Osteoblast (primary cell): ENCODE results near the gene TOM1L2. TPM values are rescaled to one million over a fixed set of nuclear protein-coding genes. Genes with fewer than 3 reads are reported as not detected.

Experiments
- DNase-seq: peaks from one replicate; pipeline ENCODE4 v3.0.0; 2011; ENCODE audit warnings: low spot score, mixed read lengths; ENCODE audit not compliant: insufficient read length; ENCODE audit errors: missing footprints
- H2AFZ ChIP-seq: 2 replicates; pipeline ENCODE4 v1.6.0; 2011; ENCODE audit warnings: mild to moderate bottlenecking, low read length
- H3K27ac ChIP-seq: 2 replicates; pipeline ENCODE4 v1.5.1; 2011; ENCODE audit warnings: mild to moderate bottlenecking, low read depth, low read length, moderate library complexity
- H3K27me3 ChIP-seq: 2 replicates; pipeline ENCODE4 v1.6.0; 2012; ENCODE audit warnings: mild to moderate bottlenecking, control low read depth, inconsistent platforms, low read length, moderate library complexity; ENCODE audit not compliant: insufficient read depth
- H3K36me3 ChIP-seq: 2 replicates; pipeline ENCODE4 v1.5.1; 2011; ENCODE audit warnings: mild to moderate bottlenecking, low read length, control low read depth, moderate library complexity; ENCODE audit not compliant: insufficient read depth
- H3K4me1 ChIP-seq: 2 replicates; pipeline ENCODE4 v1.5.1; 2011; ENCODE audit warnings: mild to moderate bottlenecking, low read length, control low read depth, moderate library complexity; ENCODE audit not compliant: insufficient read depth
- H3K4me2 ChIP-seq: 2 replicates; pipeline ENCODE4 v1.6.0; 2011; ENCODE audit warnings: mild to moderate bottlenecking, low read length; ENCODE audit not compliant: insufficient read depth
- H3K4me3 ChIP-seq: fragments of 200-600 bp; sonication (generic); 3 replicates; pipeline ENCODE4 v1.5.1; 2012; ENCODE audit warnings: mild to moderate bottlenecking, low read length, inconsistent platforms; ENCODE audit not compliant: insufficient read depth
- H3K79me2 ChIP-seq: 2 replicates; pipeline ENCODE4 v1.6.0; 2012; ENCODE audit warnings: mild to moderate bottlenecking, low read length, control low read depth, inconsistent platforms; ENCODE audit not compliant: insufficient read depth
- H3K9me3 ChIP-seq: 2 replicates; pipeline ENCODE4 v1.5.1; 2011; ENCODE audit warnings: low read depth, low read length, control low read depth
- H4K20me1 ChIP-seq: 2 replicates; pipeline ENCODE4 v1.6.0; 2012; ENCODE audit warnings: mild to moderate bottlenecking, low read length, control low read depth; ENCODE audit not compliant: insufficient read depth
- total RNA-seq: library from RNA; depleted of rRNA; stranded (reverse); fragments of >200 nt; gene quantifications from 2 replicates; pipeline ENCODE4 v1.2.3, GENCODE V29; 2012
- TF ChIP-seq, protein P1 (sequence below): IDR thresholded peaks from 2 replicates; pipeline ENCODE4 v1.5.1; 2011; ENCODE audit warnings: mild to moderate bottlenecking, low read depth, low read length, moderate library complexity; ENCODE audit errors: extremely low read depth

Gene TOM1L2
- total RNA-seq, 1 donor = 38.7 TPM

DNA sequence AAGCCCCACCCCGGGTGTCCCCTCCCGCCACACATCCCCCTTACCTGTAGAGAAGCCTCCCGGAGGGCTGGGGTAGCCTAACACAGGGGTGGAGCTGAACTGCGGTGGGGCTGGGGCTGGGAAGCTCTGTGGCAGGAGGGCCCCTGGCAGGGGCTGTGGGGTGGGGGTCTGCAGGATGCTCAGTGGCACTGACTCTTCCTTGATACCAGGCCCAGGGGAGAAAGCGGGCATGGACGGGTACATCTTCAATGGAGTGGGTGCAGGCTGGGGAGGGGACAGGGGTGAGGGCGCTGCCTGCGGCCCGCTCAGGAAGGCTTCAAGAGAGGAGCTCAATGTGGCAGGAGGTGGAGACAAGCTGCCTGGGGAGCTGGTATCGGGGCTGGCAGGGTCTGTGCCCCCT is 152.2 kb downstream of the TOM1L2 start:
- no peak for DNase-seq
- H3K4me3 ChIP-seq = no peak overlapping the region
- TF ChIP-seq, protein P1, sequence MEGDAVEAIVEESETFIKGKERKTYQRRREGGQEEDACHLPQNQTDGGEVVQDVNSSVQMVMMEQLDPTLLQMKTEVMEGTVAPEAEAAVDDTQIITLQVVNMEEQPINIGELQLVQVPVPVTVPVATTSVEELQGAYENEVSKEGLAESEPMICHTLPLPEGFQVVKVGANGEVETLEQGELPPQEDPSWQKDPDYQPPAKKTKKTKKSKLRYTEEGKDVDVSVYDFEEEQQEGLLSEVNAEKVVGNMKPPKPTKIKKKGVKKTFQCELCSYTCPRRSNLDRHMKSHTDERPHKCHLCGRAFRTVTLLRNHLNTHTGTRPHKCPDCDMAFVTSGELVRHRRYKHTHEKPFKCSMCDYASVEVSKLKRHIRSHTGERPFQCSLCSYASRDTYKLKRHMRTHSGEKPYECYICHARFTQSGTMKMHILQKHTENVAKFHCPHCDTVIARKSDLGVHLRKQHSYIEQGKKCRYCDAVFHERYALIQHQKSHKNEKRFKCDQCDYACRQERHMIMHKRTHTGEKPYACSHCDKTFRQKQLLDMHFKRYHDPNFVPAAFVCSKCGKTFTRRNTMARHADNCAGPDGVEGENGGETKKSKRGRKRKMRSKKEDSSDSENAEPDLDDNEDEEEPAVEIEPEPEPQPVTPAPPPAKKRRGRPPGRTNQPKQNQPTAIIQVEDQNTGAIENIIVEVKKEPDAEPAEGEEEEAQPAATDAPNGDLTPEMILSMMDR = no peak
- no peaks in the 10 kb centered on the region for H3K27me3 ChIP-seq
- no peak overlapping the region for H3K4me2 ChIP-seq
- peaks cover 38% of the 10 kb centered on the region for H3K4me1 ChIP-seq
- no peak overlapping the region for H2AFZ ChIP-seq
- peaks cover 25% of the 10 kb centered on the region for H3K36me3 ChIP-seq
- H3K9me3 ChIP-seq = no peaks in the 10 kb centered on the region
- peaks cover 59% of the 10 kb centered on the region for H4K20me1 ChIP-seq
- H3K27ac ChIP-seq = no peak overlapping the region
- peaks cover 38% of the 10 kb centered on the region for H3K79me2 ChIP-seq

DNA sequence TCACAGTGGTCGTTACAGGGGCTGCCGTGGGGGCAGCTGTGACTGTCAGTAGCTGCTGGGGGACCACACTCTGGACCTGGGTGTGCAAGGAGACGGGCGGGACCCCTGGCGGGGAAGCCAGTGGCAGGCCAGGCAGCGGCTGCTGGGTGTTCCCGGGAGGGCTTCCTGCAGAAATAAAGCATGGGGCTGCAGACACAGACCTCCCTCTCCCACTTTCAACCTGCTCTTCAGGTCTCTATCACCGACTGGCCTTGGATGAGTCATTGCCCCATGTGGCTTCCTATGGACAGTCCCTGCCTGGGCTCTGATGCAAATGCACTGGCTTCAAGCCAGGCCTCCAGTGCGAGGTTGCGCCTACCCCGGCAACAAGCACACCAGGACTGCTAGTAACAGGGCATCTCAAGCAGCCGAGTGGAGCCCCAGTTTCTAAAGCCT is 152.6 kb downstream of the TOM1L2 start:
- TF ChIP-seq, protein P1 = no peak
- H3K4me2 ChIP-seq = no peak overlapping the region
- H2AFZ ChIP-seq = no peak overlapping the region
- peaks cover 55% of the 10 kb centered on the region for H4K20me1 ChIP-seq
- H3K4me1 ChIP-seq = peaks cover 33% of the 10 kb centered on the region
- H3K79me2 ChIP-seq = peaks cover 33% of the 10 kb centered on the region
- peaks cover 25% of the 10 kb centered on the region for H3K36me3 ChIP-seq
- H3K27ac ChIP-seq = no peak overlapping the region
- no peaks in the 10 kb centered on the region for H3K27me3 ChIP-seq
- no peaks in the 10 kb centered on the region for H3K9me3 ChIP-seq
- no peak overlapping the region for H3K4me3 ChIP-seq
- DNase-seq = peak; percentile 99

DNA sequence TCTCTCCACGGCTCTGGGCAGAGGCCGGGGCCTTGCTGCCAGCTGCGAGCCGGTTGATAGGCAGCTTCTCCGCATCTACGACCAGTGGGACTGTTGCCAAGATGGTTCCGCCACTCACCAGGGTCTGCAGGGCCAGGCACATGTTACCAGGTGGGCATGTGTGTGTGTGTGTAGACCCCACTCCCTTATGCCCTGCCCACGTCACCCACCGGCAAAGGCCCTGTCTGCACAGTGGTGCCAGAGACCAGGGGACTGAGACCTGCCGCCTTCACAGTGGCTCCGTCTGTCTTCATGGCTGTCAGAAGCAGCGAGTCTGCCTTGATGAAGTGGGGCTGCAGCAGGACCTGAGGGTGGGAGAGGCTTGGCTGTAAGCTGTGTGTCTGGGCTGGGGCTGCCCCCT is 153.1 kb downstream of the TOM1L2 start:
- Histone ChIP-seq H3K27ac (no peak overlapping the region), H4K20me1 (peaks cover 51% of the 10 kb centered on the region), H2AFZ (no peak overlapping the region), H3K79me2 (peaks cover 29% of the 10 kb centered on the region), H3K36me3 (peaks cover 25% of the 10 kb centered on the region), H3K27me3 (no peaks in the 10 kb centered on the region), H3K4me3 (no peak overlapping the region), H3K4me2 (no peak overlapping the region), H3K4me1 (peaks cover 29% of the 10 kb centered on the region), H3K9me3 (no peaks in the 10 kb centered on the region)
- peak; percentile 88 for DNase-seq
- TF ChIP-seq, protein P1 = no peak

DNA sequence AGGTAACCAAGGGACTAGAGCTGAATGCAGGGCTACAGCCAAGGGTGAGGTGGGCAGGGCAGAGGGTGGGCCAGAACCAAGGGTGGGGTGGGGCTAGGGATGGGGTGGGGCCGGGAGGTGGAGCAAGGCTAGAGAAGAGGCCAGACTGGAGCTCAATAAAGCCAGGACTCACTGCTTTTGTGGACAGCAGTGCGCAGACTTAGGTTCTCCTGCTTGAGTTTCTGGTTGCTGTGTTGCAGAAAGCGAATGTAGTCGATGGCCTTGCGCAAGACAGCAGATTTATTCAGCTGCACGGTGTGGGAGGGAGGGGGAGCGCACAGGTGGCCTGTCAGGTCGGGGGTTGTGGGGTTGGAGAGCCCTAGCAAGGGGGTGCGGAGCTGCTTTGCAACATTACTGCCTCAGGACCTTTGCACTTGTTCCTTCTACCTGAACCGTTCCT is 154.1 kb downstream of the TOM1L2 start:
- H3K79me2 ChIP-seq = peaks cover 26% of the 10 kb centered on the region
- no peak overlapping the region for H3K4me2 ChIP-seq
- peak; percentile 95 for DNase-seq
- H3K27ac ChIP-seq = no peak overlapping the region
- peaks cover 26% of the 10 kb centered on the region for H3K36me3 ChIP-seq
- H2AFZ ChIP-seq = no peak overlapping the region
- H3K4me1 ChIP-seq = peaks cover 21% of the 10 kb centered on the region
- H3K9me3 ChIP-seq = no peaks in the 10 kb centered on the region
- no peaks in the 10 kb centered on the region for H3K27me3 ChIP-seq
- H4K20me1 ChIP-seq = peaks cover 47% of the 10 kb centered on the region
- TF ChIP-seq, protein P1 = no peak
- H3K4me3 ChIP-seq = no peak overlapping the region
